ENCODE measurements around the gene POU6F2. TPM values are rescaled to one million over a fixed set of nuclear protein-coding genes. Genes with fewer than 3 reads are reported as not detected.

The POU6F2 gene
- total RNA-seq, 1 donor from 2014 or later, result 34.7 TPM

- Mint-ChIP-seq H3K27me3 (ENCODE audit: unreplicated experiment) (no peaks in the 10 kb centered on the region), H3K36me3 (ENCODE audit: unreplicated experiment) (no peaks in the 10 kb centered on the region), H3K4me1 (ENCODE audit: low read depth, unreplicated experiment) (peaks cover under 1% of the 10 kb centered on the region), H3K9me3 (ENCODE audit: unreplicated experiment) (no peaks in the 10 kb centered on the region), H3K27ac (ENCODE audit: unreplicated experiment) (no peak overlapping the region), H3K4me3 (ENCODE audit: unreplicated experiment) (no peak overlapping the region)
- TF ChIP-seq, protein P1, sequence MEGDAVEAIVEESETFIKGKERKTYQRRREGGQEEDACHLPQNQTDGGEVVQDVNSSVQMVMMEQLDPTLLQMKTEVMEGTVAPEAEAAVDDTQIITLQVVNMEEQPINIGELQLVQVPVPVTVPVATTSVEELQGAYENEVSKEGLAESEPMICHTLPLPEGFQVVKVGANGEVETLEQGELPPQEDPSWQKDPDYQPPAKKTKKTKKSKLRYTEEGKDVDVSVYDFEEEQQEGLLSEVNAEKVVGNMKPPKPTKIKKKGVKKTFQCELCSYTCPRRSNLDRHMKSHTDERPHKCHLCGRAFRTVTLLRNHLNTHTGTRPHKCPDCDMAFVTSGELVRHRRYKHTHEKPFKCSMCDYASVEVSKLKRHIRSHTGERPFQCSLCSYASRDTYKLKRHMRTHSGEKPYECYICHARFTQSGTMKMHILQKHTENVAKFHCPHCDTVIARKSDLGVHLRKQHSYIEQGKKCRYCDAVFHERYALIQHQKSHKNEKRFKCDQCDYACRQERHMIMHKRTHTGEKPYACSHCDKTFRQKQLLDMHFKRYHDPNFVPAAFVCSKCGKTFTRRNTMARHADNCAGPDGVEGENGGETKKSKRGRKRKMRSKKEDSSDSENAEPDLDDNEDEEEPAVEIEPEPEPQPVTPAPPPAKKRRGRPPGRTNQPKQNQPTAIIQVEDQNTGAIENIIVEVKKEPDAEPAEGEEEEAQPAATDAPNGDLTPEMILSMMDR (IDR thresholded peaks at IDR 0.05; ENCODE audit: partially characterized antibody, unreplicated experiment), result no peak
- no peak for DNase-seq
These were observed 24.5 kb upstream of the POU6F2 start for GRCh38 chr7:38953227-38953626.

GRCh38 chr7:38953971-38954370, 23.7 kb upstream of the POU6F2 start:
- Mint-ChIP-seq H3K27ac (ENCODE audit: unreplicated experiment) (no peak overlapping the region), H3K36me3 (ENCODE audit: unreplicated experiment) (no peaks in the 10 kb centered on the region), H3K4me1 (ENCODE audit: low read depth, unreplicated experiment) (peaks cover 4% of the 10 kb centered on the region), H3K27me3 (ENCODE audit: unreplicated experiment) (no peaks in the 10 kb centered on the region), H3K4me3 (ENCODE audit: unreplicated experiment) (no peak overlapping the region), H3K9me3 (ENCODE audit: unreplicated experiment) (no peaks in the 10 kb centered on the region)
- DNase-seq, result no peak
- TF ChIP-seq, protein P1 (IDR thresholded peaks at IDR 0.05; ENCODE audit: partially characterized antibody, unreplicated experiment), result no peak

GRCh38 chr7:38955892-38956291, 21.8 kb upstream of the POU6F2 start:
- H3K36me3 Mint-ChIP-seq (ENCODE audit: unreplicated experiment), result no peaks in the 10 kb centered on the region
- H3K4me3 Mint-ChIP-seq (ENCODE audit: unreplicated experiment), result no peak overlapping the region
- H3K4me1 Mint-ChIP-seq (ENCODE audit: low read depth, unreplicated experiment), result peaks cover 4% of the 10 kb centered on the region
- H3K27me3 Mint-ChIP-seq (ENCODE audit: unreplicated experiment), result no peaks in the 10 kb centered on the region
- no peak overlapping the region for H3K27ac Mint-ChIP-seq (ENCODE audit: unreplicated experiment)
- no peaks in the 10 kb centered on the region for H3K9me3 Mint-ChIP-seq (ENCODE audit: unreplicated experiment)
- TF ChIP-seq, protein P1 (IDR thresholded peaks at IDR 0.05; ENCODE audit: partially characterized antibody, unreplicated experiment), result no peak
- no peak for DNase-seq

GRCh38 chr7:38962028-38962427, 15.7 kb upstream of the POU6F2 start:
- Mint-ChIP-seq H3K36me3 (ENCODE audit: unreplicated experiment) (no peaks in the 10 kb centered on the region), H3K4me3 (ENCODE audit: unreplicated experiment) (no peak overlapping the region), H3K4me1 (ENCODE audit: low read depth, unreplicated experiment) (peaks cover 4% of the 10 kb centered on the region), H3K27me3 (ENCODE audit: unreplicated experiment) (no peaks in the 10 kb centered on the region), H3K27ac (ENCODE audit: unreplicated experiment) (no peak overlapping the region), H3K9me3 (ENCODE audit: unreplicated experiment) (peaks cover 5% of the 10 kb centered on the region)
- TF ChIP-seq, protein P1 (IDR thresholded peaks at IDR 0.05; ENCODE audit: partially characterized antibody, unreplicated experiment), result no peak
- DNase-seq, result no peak

- no peak overlapping the region for H3K4me3 Mint-ChIP-seq (ENCODE audit: unreplicated experiment)
- H3K27me3 Mint-ChIP-seq (ENCODE audit: unreplicated experiment), result no peaks in the 10 kb centered on the region
- H3K4me1 Mint-ChIP-seq (ENCODE audit: low read depth, unreplicated experiment), result no peaks in the 10 kb centered on the region
- no peak overlapping the region for H3K27ac Mint-ChIP-seq (ENCODE audit: unreplicated experiment)
- TF ChIP-seq, protein P1 (IDR thresholded peaks at IDR 0.05; ENCODE audit: partially characterized antibody, unreplicated experiment), result no peak
- H3K9me3 Mint-ChIP-seq (ENCODE audit: unreplicated experiment), result peaks cover 5% of the 10 kb centered on the region
- no peak for DNase-seq
- no peaks in the 10 kb centered on the region for H3K36me3 Mint-ChIP-seq (ENCODE audit: unreplicated experiment)
These were observed 12.8 kb upstream of the POU6F2 start for GRCh38 chr7:38964921-38965320.
